Osteoblast (primary cell): ENCODE results near the gene IGFALS. TPM values are rescaled to one million over a fixed set of nuclear protein-coding genes. Genes with fewer than 3 reads are reported as not detected.

Source experiments
- DNase-seq: peaks from one replicate; pipeline ENCODE4 v3.0.0; 2011; ENCODE audit warnings: low spot score, mixed read lengths; ENCODE audit not compliant: insufficient read length; ENCODE audit errors: missing footprints
- H2AFZ ChIP-seq: 2 replicates; pipeline ENCODE4 v1.6.0; 2011; ENCODE audit warnings: mild to moderate bottlenecking, low read length
- H3K27ac ChIP-seq: 2 replicates; pipeline ENCODE4 v1.5.1; 2011; ENCODE audit warnings: mild to moderate bottlenecking, low read depth, low read length, moderate library complexity
- H3K27me3 ChIP-seq: 2 replicates; pipeline ENCODE4 v1.6.0; 2012; ENCODE audit warnings: mild to moderate bottlenecking, control low read depth, inconsistent platforms, low read length, moderate library complexity; ENCODE audit not compliant: insufficient read depth
- H3K36me3 ChIP-seq: 2 replicates; pipeline ENCODE4 v1.5.1; 2011; ENCODE audit warnings: mild to moderate bottlenecking, low read length, control low read depth, moderate library complexity; ENCODE audit not compliant: insufficient read depth
- H3K4me1 ChIP-seq: 2 replicates; pipeline ENCODE4 v1.5.1; 2011; ENCODE audit warnings: mild to moderate bottlenecking, low read length, control low read depth, moderate library complexity; ENCODE audit not compliant: insufficient read depth
- H3K4me2 ChIP-seq: 2 replicates; pipeline ENCODE4 v1.6.0; 2011; ENCODE audit warnings: mild to moderate bottlenecking, low read length; ENCODE audit not compliant: insufficient read depth
- H3K4me3 ChIP-seq: fragments of 200-600 bp; sonication (generic); 3 replicates; pipeline ENCODE4 v1.5.1; 2012; ENCODE audit warnings: mild to moderate bottlenecking, low read length, inconsistent platforms; ENCODE audit not compliant: insufficient read depth
- H3K79me2 ChIP-seq: 2 replicates; pipeline ENCODE4 v1.6.0; 2012; ENCODE audit warnings: mild to moderate bottlenecking, low read length, control low read depth, inconsistent platforms; ENCODE audit not compliant: insufficient read depth
- H3K9me3 ChIP-seq: 2 replicates; pipeline ENCODE4 v1.5.1; 2011; ENCODE audit warnings: low read depth, low read length, control low read depth
- H4K20me1 ChIP-seq: 2 replicates; pipeline ENCODE4 v1.6.0; 2012; ENCODE audit warnings: mild to moderate bottlenecking, low read length, control low read depth; ENCODE audit not compliant: insufficient read depth
- total RNA-seq: library from RNA; depleted of rRNA; stranded (reverse); fragments of >200 nt; gene quantifications from 2 replicates; pipeline ENCODE4 v1.2.3, GENCODE V29; 2012
- TF ChIP-seq, protein P1 (sequence below): IDR thresholded peaks from 2 replicates; pipeline ENCODE4 v1.5.1; 2011; ENCODE audit warnings: mild to moderate bottlenecking, low read depth, low read length, moderate library complexity; ENCODE audit errors: extremely low read depth

The IGFALS gene
- total RNA-seq, 1 donor: not detected

DNA sequence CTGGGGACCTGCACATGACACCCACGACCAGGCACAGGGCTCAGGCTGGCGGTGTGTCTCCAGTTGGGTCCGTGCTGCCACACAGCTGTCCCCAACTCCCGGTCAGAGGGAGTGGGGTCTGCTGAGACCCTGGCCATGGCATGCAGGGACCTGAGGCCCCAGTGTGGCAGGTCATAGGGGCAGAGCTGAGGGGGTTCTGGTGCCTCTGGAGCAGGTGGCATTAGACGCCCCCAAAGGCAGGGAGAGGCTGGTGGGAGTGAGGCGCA lies 6.5 kb downstream of the IGFALS start:
- peaks cover 47% of the 10 kb centered on the region for H3K79me2 ChIP-seq
- no peak overlapping the region for H3K27ac ChIP-seq
- H3K9me3 ChIP-seq: no peaks in the 10 kb centered on the region
- H3K27me3 ChIP-seq: no peaks in the 10 kb centered on the region
- H3K4me2 ChIP-seq: no peak overlapping the region
- peaks cover 26% of the 10 kb centered on the region for H4K20me1 ChIP-seq
- TF ChIP-seq, protein P1, sequence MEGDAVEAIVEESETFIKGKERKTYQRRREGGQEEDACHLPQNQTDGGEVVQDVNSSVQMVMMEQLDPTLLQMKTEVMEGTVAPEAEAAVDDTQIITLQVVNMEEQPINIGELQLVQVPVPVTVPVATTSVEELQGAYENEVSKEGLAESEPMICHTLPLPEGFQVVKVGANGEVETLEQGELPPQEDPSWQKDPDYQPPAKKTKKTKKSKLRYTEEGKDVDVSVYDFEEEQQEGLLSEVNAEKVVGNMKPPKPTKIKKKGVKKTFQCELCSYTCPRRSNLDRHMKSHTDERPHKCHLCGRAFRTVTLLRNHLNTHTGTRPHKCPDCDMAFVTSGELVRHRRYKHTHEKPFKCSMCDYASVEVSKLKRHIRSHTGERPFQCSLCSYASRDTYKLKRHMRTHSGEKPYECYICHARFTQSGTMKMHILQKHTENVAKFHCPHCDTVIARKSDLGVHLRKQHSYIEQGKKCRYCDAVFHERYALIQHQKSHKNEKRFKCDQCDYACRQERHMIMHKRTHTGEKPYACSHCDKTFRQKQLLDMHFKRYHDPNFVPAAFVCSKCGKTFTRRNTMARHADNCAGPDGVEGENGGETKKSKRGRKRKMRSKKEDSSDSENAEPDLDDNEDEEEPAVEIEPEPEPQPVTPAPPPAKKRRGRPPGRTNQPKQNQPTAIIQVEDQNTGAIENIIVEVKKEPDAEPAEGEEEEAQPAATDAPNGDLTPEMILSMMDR: no peak
- no peak overlapping the region for H2AFZ ChIP-seq
- H3K4me3 ChIP-seq: no peak overlapping the region
- H3K36me3 ChIP-seq: peaks cover 16% of the 10 kb centered on the region
- H3K4me1 ChIP-seq: peaks cover 9% of the 10 kb centered on the region
- DNase-seq: peak; percentile 63

DNA sequence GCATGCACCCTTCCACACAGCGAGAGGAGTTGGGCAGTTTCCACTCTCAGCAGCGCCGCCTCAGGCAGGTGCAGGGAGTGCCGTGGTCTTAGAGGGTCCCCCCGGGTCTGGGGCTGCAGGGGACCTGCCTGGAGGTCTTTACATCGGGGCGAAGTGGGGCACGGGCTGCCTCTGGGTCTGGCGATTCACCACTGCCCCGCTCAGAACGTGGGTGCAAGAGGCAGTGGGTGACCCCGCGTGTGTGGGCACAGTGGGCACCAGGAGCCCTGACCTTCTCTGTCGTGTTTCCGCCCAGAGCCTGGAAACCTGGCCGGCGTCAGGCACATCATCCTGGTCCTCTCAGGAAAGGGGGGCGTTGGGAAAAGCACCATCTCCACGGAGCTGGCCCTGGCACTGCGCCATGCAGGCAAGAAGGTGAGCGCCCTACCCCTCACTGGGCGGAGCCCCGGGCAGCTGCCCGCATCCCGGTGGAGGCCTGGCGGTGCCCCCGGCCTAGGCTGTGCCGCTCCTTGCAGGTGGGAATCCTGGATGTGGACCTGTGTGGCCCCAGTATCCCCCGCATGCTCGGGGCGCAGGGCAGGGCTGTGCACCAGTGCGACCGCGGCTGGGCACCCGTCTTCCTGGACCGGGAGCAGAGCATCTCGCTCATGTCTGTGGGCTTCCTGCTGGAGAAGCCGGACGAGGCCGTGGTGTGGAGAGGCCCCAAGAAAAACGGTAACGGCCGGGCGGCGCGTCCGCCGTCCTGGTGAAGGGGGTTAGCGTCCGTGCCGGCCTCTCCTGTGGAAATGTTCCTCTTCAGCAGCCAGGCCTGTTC lies 7.1 kb downstream of the IGFALS start:
- H3K27ac ChIP-seq: no peak overlapping the region
- no peaks in the 10 kb centered on the region for H3K27me3 ChIP-seq
- H4K20me1 ChIP-seq: peaks cover 29% of the 10 kb centered on the region
- H3K9me3 ChIP-seq: no peaks in the 10 kb centered on the region
- peaks cover 16% of the 10 kb centered on the region for H3K36me3 ChIP-seq
- TF ChIP-seq, protein P1: no peak
- no peak overlapping the region for H3K4me2 ChIP-seq
- no peak overlapping the region for H2AFZ ChIP-seq
- peak; percentile 69 for DNase-seq
- peaks cover 11% of the 10 kb centered on the region for H3K4me1 ChIP-seq
- no peak overlapping the region for H3K4me3 ChIP-seq
- H3K79me2 ChIP-seq: peaks cover 47% of the 10 kb centered on the region

DNA sequence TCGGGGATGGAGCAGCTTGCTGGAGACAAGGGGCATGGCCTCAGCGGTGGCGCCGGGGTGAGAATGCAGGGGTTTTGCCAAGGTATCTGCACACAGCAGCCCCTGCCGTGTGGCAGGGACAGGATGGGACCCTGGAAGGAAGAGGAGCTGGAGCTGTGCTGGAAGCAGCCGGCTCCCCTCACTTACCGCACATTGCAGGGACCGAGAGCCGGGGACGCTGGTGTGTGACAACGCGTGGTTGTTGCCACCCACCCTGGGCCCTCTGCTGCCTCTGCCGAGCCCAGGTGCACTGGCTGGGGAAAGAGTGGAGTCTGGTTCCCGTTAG lies 7.7 kb downstream of the IGFALS start:
- DNase-seq: no peak
- Histone ChIP-seq H4K20me1 (peaks cover 35% of the 10 kb centered on the region), H3K36me3 (peaks cover 18% of the 10 kb centered on the region)

DNA sequence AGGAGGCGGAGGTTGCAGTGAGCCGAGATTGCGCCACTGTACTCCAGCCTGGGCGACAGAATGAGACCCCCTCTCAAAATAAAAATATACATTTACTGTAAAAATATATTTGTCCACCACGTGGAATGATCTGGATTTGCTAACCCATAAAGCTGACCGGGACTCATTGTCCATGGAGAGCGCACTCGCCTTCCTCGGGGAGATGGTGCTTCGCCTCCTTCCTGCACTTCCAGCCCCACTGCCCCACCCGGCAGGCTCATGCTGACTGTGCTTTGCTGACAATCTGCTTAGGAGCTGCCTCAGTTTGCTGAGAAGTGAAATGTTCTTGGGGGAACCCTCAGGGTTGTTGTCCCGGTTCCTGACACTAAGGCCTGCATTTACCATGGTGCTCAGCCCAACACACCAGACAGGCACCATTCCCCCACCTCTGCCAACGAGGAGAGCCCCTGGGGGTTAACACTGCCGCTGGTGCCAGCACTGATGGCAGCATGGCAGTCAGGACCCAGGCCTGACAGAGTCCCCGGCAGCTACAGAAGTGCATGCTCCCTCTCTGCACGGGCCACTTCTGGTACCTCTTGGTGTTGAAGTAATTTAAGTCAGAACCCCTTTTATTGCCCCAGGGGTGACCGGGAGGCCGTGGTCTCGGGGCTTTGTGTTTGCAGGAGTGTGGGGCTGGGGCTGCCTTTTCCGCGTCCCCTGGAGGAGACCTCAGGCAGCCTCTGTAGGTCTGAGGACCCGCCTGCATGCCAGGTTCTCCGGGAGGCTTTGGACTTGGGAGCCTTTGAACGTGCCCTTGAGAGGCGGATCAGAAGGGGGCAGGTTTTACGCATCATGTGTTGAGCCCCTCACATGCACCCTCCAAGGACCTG lies 8.3 kb downstream of the IGFALS start:
- no peaks in the 10 kb centered on the region for H3K27me3 ChIP-seq
- TF ChIP-seq, protein P1: no peak
- H3K4me2 ChIP-seq: no peak overlapping the region
- peak; percentile 72 for DNase-seq
- no peak overlapping the region for H2AFZ ChIP-seq
- H3K4me1 ChIP-seq: peaks cover 19% of the 10 kb centered on the region
- peaks cover 35% of the 10 kb centered on the region for H4K20me1 ChIP-seq
- H3K79me2 ChIP-seq: peaks cover 53% of the 10 kb centered on the region
- peaks cover 22% of the 10 kb centered on the region for H3K36me3 ChIP-seq
- no peaks in the 10 kb centered on the region for H3K9me3 ChIP-seq
- H3K4me3 ChIP-seq: no peak overlapping the region
- H3K27ac ChIP-seq: no peak overlapping the region

More for the DNA sequence above, 7.7 kb downstream of the IGFALS start:
- TF ChIP-seq, protein P1: no peak
- Histone ChIP-seq H2AFZ (no peak overlapping the region), H3K27me3 (no peaks in the 10 kb centered on the region), H3K4me3 (no peak overlapping the region), H3K27ac (no peak overlapping the region), H3K4me2 (no peak overlapping the region), H3K79me2 (peaks cover 52% of the 10 kb centered on the region), H3K4me1 (peaks cover 18% of the 10 kb centered on the region), H3K9me3 (no peaks in the 10 kb centered on the region)
